Measurements from ENCODE around the gene CAT. TPM values are rescaled to one million over a fixed set of nuclear protein-coding genes. Genes with fewer than 3 reads are reported as not detected.

The CAT gene
- total RNA-seq, result 126 TPM
- long read RNA-seq, transcript CAT-201 (13 exons, 2,302 nt), result major isoform, 218 of 231 reads
- long read RNA-seq, partial matches to known transcripts, result 8 of 231 reads
- long read RNA-seq, other reads (novel, unspliced or antisense), result 5 of 231 reads

GRCh38 chr11:34438529-34439507 lies at the start of gene CAT:
Gene CAT, plus strand, starts transcription at chr11:34438934. Its CDS starts 80 bp downstream, at chr11:34439014.
- no peak for TF ChIP-seq CTCF (IDR thresholded peaks at IDR 0.05; ENCODE audit: borderline replicate concordance)
- intact Hi-C loops (cut with micrococcal nuclease), result no loop called here
- Histone ChIP-seq H3K36me3 (peaks cover 5% of the 10 kb centered on the region), H3K9me3 (replicated peaks) (no peaks in the 10 kb centered on the region), H3K27ac (replicated peaks) (peak within 1 kb of the TSS; percentile 98), H3K27me3 (ENCODE audit: low read depth) (no peaks in the 10 kb centered on the region), H3K4me1 (peaks cover 62% of the 10 kb centered on the region), H3K4me3 (peak within 1 kb of the TSS; percentile 93)
- DNase-seq, result peak; percentile 99

GRCh38 chr11:34394771-34395300 lies 43.9 kb upstream of the CAT start:
- TF ChIP-seq CTCF (IDR thresholded peaks at IDR 0.05; ENCODE audit: borderline replicate concordance), result no peak
- H3K9me3 ChIP-seq (replicated peaks), result peaks cover 16% of the 10 kb centered on the region
- intact Hi-C loops (cut with micrococcal nuclease), result no loop called here
- H3K27me3 ChIP-seq (ENCODE audit: low read depth), result no peaks in the 10 kb centered on the region
- H3K4me3 ChIP-seq, result no peak overlapping the region
- H3K27ac ChIP-seq (replicated peaks), result no peak overlapping the region
- DNase-seq, result no peak
- no peaks in the 10 kb centered on the region for H3K36me3 ChIP-seq
- H3K4me1 ChIP-seq, result peaks cover 6% of the 10 kb centered on the region

- peaks cover 6% of the 10 kb centered on the region for H3K4me1 ChIP-seq
- no peak for TF ChIP-seq CTCF (IDR thresholded peaks at IDR 0.05; ENCODE audit: borderline replicate concordance)
- DNase-seq, result no peak
- peaks cover 16% of the 10 kb centered on the region for H3K9me3 ChIP-seq (replicated peaks)
- H3K4me3 ChIP-seq, result no peak overlapping the region
- H3K27me3 ChIP-seq (ENCODE audit: low read depth), result no peaks in the 10 kb centered on the region
- H3K27ac ChIP-seq (replicated peaks), result no peak overlapping the region
- no peaks in the 10 kb centered on the region for H3K36me3 ChIP-seq
- intact Hi-C loops (cut with micrococcal nuclease), result no loop called here
Measured at GRCh38 chr11:34395916-34396550, 42.7 kb upstream of the CAT start.

GRCh38 chr11:34397120-34397519 lies 41.6 kb upstream of the CAT start:
- Histone ChIP-seq H3K9me3 (replicated peaks) (peaks cover 16% of the 10 kb centered on the region), H3K4me3 (no peak overlapping the region), H3K27me3 (ENCODE audit: low read depth) (no peaks in the 10 kb centered on the region), H3K36me3 (no peaks in the 10 kb centered on the region), H3K27ac (replicated peaks) (no peak overlapping the region), H3K4me1 (peaks cover 6% of the 10 kb centered on the region)
- intact Hi-C loops (cut with micrococcal nuclease), result no loop called here
- no peak for DNase-seq
- TF ChIP-seq CTCF (IDR thresholded peaks at IDR 0.05; ENCODE audit: borderline replicate concordance), result no peak

GRCh38 chr11:34397811-34398210 lies 40.9 kb upstream of the CAT start:
- Histone ChIP-seq H3K9me3 (replicated peaks) (peaks cover 13% of the 10 kb centered on the region), H3K36me3 (no peaks in the 10 kb centered on the region), H3K4me1 (peaks cover 6% of the 10 kb centered on the region), H3K4me3 (no peak overlapping the region), H3K27ac (replicated peaks) (no peak overlapping the region), H3K27me3 (ENCODE audit: low read depth) (no peaks in the 10 kb centered on the region)
- TF ChIP-seq CTCF (IDR thresholded peaks at IDR 0.05; ENCODE audit: borderline replicate concordance), result no peak
- intact Hi-C loops (cut with micrococcal nuclease), result no loop called here
- no peak for DNase-seq

Data from left ventricle myocardium inferior (tissue), 1 donor.